ENCODE measurements around the gene LBHD1. TPM values are rescaled to one million over a fixed set of nuclear protein-coding genes. Genes with fewer than 3 reads are reported as not detected.
"Not testable (repeated sequence)": the region's sequence is repeated elsewhere in the genome, so short reads cannot be mapped to it uniquely, and the experiment has no call there.

The LBHD1 gene
- total RNA-seq, 4 donors from 2014 or later, result 6.6 to 25.6 (median 11.9) TPM

DNA sequence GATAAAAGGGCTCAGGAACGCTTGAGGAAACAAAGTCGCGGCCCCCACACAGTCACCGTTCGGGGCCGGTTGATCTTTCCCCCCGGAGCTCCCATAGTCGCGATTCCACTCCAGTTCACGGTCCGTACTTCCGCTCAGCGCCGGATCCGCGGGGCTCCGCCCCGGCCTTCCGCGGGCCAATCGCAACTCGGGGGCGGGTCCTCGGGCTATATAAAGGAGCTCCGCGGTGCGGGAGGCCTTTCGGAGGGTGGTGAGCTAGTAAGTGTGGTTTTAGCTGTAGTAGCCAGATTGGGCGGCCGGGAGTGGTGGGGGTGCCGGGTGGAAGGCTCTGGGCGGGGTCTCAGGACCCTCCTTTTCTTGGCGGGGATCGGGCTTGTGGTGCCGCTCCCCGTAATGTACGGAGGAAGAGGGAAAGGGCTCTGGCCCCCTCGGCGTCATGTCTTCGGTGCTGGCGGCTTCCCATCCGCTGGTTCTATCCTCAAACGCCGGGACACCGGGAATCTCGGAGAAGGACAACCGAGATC is 6.9 kb downstream of the LBHD1 start, which contains the start of the genes C11orf98 and CSKMT:
Gene C11orf98 (minus strand): TSS at position 136 of the 524 bp plus-strand sequence. CDS start 41 bp downstream, at position 95.
Gene CSKMT (plus strand): TSS at position 238 of the 524 bp plus-strand sequence. CDS start 568 bp downstream, outside the sequence.
- H3K27ac ChIP-seq, result peak within 1 kb of the TSS; percentile 80 to 94 (median 92)
- peak; percentile 94 to 98 (median 96) for DNase-seq
- peak; percentile 99 for TF ChIP-seq POLR2A (IDR thresholded peaks at IDR 0.05)
- TF ChIP-seq, protein P1, sequence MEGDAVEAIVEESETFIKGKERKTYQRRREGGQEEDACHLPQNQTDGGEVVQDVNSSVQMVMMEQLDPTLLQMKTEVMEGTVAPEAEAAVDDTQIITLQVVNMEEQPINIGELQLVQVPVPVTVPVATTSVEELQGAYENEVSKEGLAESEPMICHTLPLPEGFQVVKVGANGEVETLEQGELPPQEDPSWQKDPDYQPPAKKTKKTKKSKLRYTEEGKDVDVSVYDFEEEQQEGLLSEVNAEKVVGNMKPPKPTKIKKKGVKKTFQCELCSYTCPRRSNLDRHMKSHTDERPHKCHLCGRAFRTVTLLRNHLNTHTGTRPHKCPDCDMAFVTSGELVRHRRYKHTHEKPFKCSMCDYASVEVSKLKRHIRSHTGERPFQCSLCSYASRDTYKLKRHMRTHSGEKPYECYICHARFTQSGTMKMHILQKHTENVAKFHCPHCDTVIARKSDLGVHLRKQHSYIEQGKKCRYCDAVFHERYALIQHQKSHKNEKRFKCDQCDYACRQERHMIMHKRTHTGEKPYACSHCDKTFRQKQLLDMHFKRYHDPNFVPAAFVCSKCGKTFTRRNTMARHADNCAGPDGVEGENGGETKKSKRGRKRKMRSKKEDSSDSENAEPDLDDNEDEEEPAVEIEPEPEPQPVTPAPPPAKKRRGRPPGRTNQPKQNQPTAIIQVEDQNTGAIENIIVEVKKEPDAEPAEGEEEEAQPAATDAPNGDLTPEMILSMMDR (IDR thresholded peaks at IDR 0.05), result no peak
- H3K27me3 ChIP-seq, result no peaks in the 10 kb centered on the region
- peaks cover 0 to 43% (median 14%) of the 10 kb centered on the region in 4 donors for H3K4me1 ChIP-seq
- no peaks in the 10 kb centered on the region for H3K9me3 ChIP-seq
- peaks cover 0 to 14% (median 0%) of the 10 kb centered on the region in 3 donors for H3K36me3 ChIP-seq
- H3K4me3 ChIP-seq, result peak within 1 kb of the TSS; percentile 75 to 86 (median 82)

DNA sequence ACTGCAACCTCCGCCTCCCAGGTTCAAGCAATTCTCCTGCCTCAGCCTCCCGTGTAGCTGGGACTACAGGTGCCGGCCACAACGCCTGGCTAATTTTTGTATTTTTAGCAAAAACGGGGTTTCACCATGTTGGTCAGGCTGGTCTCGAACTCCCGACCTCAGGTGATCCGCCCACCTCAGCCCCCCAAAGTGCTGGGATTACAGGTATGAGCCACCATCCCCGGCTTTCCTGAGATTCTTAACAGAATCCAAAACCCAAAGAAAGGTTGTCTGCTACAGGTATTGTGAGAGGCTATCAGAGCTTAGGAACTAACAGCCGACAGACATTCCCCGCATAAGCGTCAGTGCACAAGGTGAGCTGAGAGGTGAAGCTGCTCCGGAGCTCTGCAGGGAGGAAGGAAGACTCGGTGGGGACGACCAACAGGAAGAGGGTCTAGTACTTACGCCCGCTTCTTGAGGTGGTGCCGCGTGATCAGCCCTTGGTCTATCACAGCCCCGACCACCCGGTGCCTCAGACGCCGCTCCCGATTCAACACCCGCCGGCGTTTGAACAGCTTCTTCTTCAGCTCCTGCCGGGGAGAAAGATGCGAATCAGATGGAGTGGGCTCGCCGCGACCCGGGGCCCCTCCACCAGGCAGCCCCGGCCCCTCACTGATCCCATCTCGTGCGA is 7.5 kb downstream of the LBHD1 start:
- H3K27me3 ChIP-seq, result no peaks in the 10 kb centered on the region
- H3K4me1 ChIP-seq, result peaks cover 0 to 37% (median 13%) of the 10 kb centered on the region in 4 donors
- peak overlapping the region; percentile 80 to 94 (median 92) for H3K27ac ChIP-seq
- TF ChIP-seq POLR2A (IDR thresholded peaks at IDR 0.05), result no peak
- TF ChIP-seq, protein P1 (IDR thresholded peaks at IDR 0.05), result no peak
- peaks cover 0 to 14% (median 0%) of the 10 kb centered on the region in 3 donors for H3K36me3 ChIP-seq
- H3K9me3 ChIP-seq, result no peaks in the 10 kb centered on the region
- H3K4me3 ChIP-seq, result peak overlapping the region; percentile 75 to 86 (median 82)
- peak in 1 of 3 donors; percentile 71 for DNase-seq

- no peak for TF ChIP-seq POLR2A (IDR thresholded peaks at IDR 0.05)
- TF ChIP-seq, protein P1 (IDR thresholded peaks at IDR 0.05), result no peak
Observed at GRCh38 chr11:62656796-62657429, 15.2 kb downstream of the LBHD1 start.

GRCh38 chr11:62654297-62654696 is 17.8 kb downstream of the LBHD1 start:
- Histone ChIP-seq H3K4me1 (peaks cover 0 to 13% (median 7%) of the 10 kb centered on the region in 4 donors), H3K27me3 (no peaks in the 10 kb centered on the region), H3K9me3 (no peaks in the 10 kb centered on the region), H3K27ac (no peak overlapping the region), H3K4me3 (no peak overlapping the region), H3K36me3 (peaks cover 0 to 6% (median 0%) of the 10 kb centered on the region in 3 donors)
- no peak for DNase-seq
- TF ChIP-seq POLR2A (IDR thresholded peaks at IDR 0.05), result no peak
- TF ChIP-seq, protein P1 (IDR thresholded peaks at IDR 0.05), result no peak

More at GRCh38 chr11:62656796-62657429, 15.2 kb downstream of the LBHD1 start:
- H3K9me3 ChIP-seq, result no peaks in the 10 kb centered on the region
- H3K36me3 ChIP-seq, result no peaks in the 10 kb centered on the region
- H3K4me1 ChIP-seq, result peaks cover 0 to 7% (median 3%) of the 10 kb centered on the region in 4 donors
- no peak overlapping the region for H3K27ac ChIP-seq
- H3K4me3 ChIP-seq, result no peak overlapping the region
- no peaks in the 10 kb centered on the region for H3K27me3 ChIP-seq
- no peak for DNase-seq

GRCh38 chr11:62652161-62653006 is 19.7 kb downstream of the LBHD1 start:
- Histone ChIP-seq H3K9me3 (no peaks in the 10 kb centered on the region), H3K36me3 (peaks cover 0 to 22% (median 0%) of the 10 kb centered on the region in 3 donors), H3K27ac (peak overlapping the region; percentile 88 to 95 (median 92)), H3K4me3 (peak overlapping the region; percentile 76 to 95 (median 84)), H3K27me3 (no peaks in the 10 kb centered on the region), H3K4me1 (peaks cover 0 to 14% (median 7%) of the 10 kb centered on the region in 4 donors)
- DNase-seq, result no peak
- TF ChIP-seq, protein P1 (IDR thresholded peaks at IDR 0.05), result no peak

DNA sequence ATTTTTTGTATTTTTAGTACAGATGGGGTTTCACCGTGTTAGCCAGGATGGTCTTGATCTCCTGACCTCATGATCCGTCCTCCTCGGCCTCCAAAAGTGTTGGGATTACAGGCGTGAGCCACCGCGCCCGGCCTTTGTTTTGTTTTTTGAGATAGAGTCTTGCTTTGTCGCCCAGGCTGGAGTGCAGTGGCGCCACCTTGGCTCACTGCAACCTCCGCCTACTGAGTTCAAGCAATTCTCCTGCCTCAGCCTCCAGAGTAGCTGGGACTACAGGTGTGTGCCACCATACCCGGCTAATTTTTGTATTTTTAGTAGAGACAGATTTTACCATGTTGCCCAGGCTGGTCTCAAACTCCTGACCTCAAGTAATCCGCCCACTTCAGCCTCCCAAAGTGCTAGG is 21.8 kb downstream of the LBHD1 start:
- Histone ChIP-seq H3K36me3 (peaks cover 0 to 22% (median 0%) of the 10 kb centered on the region in 3 donors), H3K4me1 (peaks cover 0 to 25% (median 12%) of the 10 kb centered on the region in 4 donors)
- not testable (repeated sequence) for H3K4me3 ChIP-seq, H3K27ac ChIP-seq, H3K27me3 ChIP-seq, H3K9me3 ChIP-seq, DNase-seq

Data from Peyer's patch (tissue), 4 donors.